ENCODE data around the gene PLCB4.

DNA sequence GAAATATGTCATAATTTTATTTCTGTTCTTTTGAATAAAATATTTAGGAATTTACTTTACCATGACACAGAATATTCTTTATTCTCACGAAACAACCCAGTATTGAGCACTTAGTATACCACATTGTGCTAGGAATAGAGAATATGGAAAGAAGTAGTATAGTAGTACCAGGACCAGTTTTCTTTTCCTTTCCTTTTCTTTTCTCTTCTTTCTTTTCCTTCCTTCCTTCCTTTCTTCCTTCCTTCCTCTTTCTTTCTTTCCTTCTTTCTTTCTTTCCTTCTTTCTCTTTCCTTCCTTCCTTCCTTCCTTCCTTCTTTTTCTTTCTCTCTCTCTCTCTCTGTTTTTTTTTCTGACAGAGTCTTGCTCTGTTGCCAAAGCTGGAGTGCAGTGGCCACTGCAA, 7.5 kb upstream of the PLCB4 start:
- TF ChIP-seq, protein P1, sequence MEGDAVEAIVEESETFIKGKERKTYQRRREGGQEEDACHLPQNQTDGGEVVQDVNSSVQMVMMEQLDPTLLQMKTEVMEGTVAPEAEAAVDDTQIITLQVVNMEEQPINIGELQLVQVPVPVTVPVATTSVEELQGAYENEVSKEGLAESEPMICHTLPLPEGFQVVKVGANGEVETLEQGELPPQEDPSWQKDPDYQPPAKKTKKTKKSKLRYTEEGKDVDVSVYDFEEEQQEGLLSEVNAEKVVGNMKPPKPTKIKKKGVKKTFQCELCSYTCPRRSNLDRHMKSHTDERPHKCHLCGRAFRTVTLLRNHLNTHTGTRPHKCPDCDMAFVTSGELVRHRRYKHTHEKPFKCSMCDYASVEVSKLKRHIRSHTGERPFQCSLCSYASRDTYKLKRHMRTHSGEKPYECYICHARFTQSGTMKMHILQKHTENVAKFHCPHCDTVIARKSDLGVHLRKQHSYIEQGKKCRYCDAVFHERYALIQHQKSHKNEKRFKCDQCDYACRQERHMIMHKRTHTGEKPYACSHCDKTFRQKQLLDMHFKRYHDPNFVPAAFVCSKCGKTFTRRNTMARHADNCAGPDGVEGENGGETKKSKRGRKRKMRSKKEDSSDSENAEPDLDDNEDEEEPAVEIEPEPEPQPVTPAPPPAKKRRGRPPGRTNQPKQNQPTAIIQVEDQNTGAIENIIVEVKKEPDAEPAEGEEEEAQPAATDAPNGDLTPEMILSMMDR (IDR thresholded peaks at IDR 0.05) = no peak
- TF ChIP-seq POLR2A (IDR thresholded peaks at IDR 0.05) = no peak

All from lower leg skin (tissue), 3 donors.